ENCODE measurements around the gene MMP2.

DNA sequence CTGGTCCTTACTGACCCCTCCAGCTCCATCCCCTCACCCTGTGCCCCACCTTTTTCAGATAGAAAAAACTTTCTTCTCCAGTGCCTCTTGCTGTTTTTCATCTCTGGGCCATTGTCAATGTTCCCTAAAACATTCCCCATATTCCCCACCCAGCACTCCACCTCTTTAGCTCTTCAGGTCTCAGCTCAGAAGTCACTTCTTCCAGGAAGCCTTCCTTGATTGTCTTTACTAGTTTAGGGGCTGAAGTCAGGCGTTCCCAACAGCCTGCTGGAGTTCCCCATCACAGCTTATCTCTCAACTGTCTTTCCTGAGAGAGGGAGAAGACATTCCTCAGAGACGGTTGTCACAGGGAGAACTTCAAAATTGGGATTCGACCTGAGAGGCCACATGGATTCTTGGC, 1.3 kb upstream of the MMP2 start:
- TF ChIP-seq POLR2A (IDR thresholded peaks at IDR 0.05): no peak
- TF ChIP-seq, protein P1, sequence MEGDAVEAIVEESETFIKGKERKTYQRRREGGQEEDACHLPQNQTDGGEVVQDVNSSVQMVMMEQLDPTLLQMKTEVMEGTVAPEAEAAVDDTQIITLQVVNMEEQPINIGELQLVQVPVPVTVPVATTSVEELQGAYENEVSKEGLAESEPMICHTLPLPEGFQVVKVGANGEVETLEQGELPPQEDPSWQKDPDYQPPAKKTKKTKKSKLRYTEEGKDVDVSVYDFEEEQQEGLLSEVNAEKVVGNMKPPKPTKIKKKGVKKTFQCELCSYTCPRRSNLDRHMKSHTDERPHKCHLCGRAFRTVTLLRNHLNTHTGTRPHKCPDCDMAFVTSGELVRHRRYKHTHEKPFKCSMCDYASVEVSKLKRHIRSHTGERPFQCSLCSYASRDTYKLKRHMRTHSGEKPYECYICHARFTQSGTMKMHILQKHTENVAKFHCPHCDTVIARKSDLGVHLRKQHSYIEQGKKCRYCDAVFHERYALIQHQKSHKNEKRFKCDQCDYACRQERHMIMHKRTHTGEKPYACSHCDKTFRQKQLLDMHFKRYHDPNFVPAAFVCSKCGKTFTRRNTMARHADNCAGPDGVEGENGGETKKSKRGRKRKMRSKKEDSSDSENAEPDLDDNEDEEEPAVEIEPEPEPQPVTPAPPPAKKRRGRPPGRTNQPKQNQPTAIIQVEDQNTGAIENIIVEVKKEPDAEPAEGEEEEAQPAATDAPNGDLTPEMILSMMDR (IDR thresholded peaks at IDR 0.05): no peak

All from Peyer's patch (tissue), 4 donors.